G401 (cell line): ENCODE data around the gene DNAJC1. TPM values are rescaled to one million over a fixed set of nuclear protein-coding genes. Genes with fewer than 3 reads are reported as not detected.
"Not testable (repeated sequence)": the region's sequence is repeated elsewhere in the genome, so short reads cannot be mapped to it uniquely, and the experiment has no call there.

Source experiments
- DNase-seq: peaks from one replicate; pipeline ENCODE4 v3.0.0-alpha.2; 2015; ENCODE audit warnings: low spot score
- in situ Hi-C: cut with HindIII; loops from 2 replicates; pipeline ENCODE4 v1.10.0; 2016; ENCODE audit warnings: low sequenced_read_pairs, mixed read lengths
- total RNA-seq: library from RNA; depleted of rRNA; stranded (reverse); fragments of >200 nt; shearing (Covaris generic); gene quantifications from 2 replicates; pipeline ENCODE4 v1.2.3, GENCODE V29; 2014; rRNA removed

The DNAJC1 gene
- total RNA-seq, 1 experiment from 2014 or later = 143 TPM

DNA sequence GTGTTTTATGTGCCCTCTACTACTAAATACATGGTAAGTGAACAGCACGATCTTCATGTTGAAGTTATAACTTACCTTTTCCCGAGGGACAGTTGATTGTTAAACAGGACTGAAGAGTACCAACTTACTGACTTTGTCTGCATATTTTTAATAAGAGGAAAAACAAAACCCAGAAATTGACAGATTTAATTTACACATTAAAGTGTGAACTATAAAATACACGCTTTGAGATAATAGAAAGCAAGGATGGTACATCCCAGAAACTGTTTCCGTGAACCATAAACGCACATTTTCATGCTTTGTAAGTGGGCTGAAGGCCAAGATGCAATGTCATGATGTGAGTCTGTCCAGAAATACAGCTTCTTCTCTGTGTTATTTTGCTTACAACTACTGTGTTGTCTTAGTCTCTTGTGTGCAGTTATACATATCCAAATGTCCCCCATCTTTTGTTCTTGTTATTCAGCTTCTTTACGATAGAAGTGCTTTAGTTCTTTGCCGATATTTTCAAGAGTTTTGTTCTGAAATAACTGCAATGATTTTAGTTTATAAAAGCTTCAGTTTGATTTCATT is 279.4 kb downstream of the DNAJC1 start:
- DNase-seq = no peak
- in situ Hi-C loops = no loop called here

DNA sequence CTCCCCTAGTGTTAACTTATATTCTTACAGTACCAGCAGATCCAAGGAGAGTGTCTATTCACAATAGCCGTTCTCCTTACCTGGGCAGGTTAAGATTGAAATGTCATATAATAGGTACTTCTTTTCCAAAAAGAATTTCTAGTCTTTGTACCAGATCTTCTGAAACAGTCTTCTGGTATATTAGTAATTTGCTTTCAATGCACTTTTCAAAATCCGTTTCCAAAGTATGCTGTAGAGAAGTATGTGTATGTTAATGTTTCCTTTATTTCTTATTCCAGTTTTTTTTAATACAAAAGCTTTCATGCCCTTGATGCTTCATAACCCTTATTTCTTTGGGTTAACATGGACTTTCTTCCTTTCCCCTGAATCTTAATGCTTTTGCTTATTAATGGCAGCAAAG is 281.3 kb downstream of the DNAJC1 start:
- DNase-seq = no peak

DNA sequence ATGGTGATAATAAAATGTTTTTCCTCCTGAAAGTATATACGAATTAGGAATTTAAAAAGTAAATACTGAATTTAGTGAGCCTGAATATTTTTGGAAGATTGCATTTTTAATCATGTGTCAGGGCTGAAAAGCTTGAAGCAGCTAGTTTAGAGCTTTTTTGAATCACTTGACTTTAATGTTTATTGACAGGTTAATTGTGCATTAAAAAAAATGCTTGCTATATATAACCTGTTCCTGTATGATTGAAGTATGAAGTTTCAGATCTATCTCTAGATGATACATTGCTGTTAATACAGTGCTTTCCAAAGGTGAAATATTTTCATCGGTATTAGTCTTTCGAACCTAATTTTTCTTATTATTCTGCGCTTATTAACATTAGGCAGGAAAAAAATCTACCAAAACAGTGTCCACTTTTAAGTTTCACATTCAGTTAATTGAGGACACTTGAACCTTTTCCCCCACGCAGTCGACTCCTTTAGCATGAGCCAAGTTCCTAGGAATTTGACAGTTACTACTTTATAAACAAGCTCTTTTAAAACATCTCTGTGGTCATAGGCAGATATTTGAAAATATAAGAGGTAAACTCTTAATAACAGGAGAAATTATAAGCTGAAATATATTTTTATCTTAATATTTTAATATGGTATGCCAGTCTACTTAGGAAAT is 282.4 kb downstream of the DNAJC1 start:
- no peak for DNase-seq
- in situ Hi-C loops = no loop called here

More for the DNA sequence above, 281.3 kb downstream of the DNAJC1 start:
- in situ Hi-C loops = no loop called here

DNA sequence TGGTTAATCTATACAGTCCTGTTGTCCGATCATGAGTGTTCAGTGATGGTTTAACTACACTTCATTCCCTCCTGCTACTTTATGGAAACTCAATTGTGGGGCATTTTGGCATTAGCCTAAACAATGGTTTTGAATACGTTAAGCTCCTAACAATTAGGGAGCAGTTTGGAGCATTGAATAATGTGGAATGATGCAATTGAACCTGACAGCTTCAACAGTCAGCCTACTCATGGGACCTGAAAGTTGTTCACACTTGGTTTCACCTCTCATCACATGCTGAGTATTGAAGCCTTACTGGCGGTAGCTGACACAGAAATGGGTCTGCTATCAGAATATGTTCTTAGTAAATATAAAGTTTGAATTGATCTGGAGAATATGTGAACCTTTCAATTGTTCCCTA is 283.4 kb downstream of the DNAJC1 start:
- in situ Hi-C loops = no loop called here

DNA sequence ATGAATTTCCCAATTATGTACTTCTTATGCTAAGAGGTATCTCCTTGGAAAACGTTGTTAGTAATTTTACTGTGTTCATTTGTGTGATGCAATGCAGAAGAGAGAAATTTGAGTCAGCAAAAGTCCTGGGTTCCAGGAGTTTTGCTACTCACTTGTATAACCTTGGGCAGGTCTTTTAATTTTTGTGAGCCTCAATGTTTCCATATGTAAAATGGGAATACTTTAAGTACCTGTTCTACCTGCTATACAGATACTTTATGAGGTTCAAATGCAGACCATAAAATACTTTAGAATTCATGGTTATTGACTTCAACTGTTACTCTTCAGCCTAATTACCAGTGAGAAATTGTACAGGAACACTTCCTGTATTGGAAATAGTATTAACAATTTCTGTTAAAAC is 284.0 kb downstream of the DNAJC1 start:
- in situ Hi-C loops = no loop called here

More for the DNA sequence above, 283.4 kb downstream of the DNAJC1 start:
- DNase-seq = peak; percentile 27

DNA sequence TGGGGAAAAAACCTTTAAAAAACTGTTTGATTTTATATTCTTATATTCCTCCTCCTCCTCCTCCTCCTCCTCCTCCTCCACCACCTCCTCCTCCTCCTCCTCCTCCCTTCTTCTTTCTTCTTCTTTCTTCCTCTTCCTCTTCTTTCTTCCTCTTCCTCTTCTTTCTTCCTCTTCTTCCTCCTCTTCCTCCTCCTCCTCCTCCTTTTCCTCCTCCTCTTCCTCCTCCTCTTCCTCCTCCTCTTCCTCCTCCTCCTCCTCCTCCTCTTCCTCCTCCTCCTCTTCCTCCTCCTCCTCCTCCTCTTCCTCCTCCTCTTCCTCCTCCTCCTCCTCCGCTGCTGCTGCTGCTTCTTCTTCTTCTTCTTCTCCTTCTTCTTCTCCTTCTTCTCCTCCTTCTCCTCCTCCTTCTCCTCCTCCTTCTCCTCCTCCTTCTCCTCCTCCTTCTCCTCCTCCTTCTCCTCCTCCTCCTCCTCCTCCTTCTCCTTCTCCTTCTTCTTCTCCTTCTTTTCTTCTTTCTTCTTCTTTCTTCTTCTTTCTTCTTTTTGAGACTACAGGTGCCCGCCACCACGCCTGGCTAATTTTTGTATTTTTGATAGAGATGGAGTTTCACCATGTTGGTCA is 286.0 kb downstream of the DNAJC1 start:
- DNase-seq, in situ Hi-C loops: not testable (repeated sequence)

More for the DNA sequence above, 284.0 kb downstream of the DNAJC1 start:
- DNase-seq = no peak

DNA sequence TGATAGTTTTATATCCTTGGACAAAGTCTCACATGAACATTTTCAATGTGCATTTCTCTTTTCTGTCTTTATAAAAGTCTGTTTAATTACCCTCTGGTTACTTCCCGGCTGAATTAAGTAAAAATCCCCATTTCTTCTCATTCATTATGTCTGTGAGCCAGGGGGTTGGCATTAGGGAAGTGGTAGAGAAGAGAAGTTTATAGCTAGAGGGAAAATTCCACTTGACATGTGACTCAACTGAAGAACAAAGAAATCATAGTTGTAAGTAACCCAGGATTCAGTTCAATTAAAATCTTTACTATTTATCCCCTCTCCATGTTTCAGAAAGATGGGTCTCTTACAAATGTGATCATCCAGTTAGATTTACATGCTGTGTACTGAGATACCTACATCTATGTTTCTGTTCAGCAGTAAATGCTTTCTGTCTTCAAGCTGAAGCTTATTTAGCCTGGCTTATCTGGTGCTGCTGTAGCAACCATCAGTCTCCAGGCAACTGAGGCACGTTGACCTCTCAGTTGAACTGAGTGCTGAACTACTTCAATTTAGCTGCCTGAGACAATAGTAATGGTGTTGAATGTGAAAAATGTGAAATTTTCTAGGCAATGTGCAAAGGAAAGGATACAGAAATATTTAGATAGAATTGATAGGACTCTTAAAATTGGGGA is 287.9 kb downstream of the DNAJC1 start:
- in situ Hi-C loops = no loop called here
- no peak for DNase-seq

DNA sequence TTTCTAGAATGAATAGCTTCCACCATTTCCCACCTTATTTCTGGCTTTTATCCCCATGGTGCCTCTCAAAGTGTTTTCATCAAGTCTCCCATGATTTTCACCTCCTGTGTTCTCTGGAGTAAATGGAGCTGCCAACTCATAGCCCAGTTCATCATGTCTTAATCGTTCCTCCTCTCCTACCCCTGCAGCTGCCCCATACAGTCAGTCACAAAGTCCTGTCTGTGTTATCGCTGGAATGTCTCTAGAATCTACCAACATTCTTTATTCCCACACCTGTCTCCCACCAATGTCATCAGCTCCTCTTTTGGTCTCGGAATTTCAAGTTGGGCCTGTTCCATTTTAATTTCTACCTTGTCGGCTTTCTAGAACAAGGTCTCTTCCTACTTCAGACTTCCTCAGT is 290.6 kb downstream of the DNAJC1 start:
- in situ Hi-C loops = no loop called here
- no peak for DNase-seq

DNA sequence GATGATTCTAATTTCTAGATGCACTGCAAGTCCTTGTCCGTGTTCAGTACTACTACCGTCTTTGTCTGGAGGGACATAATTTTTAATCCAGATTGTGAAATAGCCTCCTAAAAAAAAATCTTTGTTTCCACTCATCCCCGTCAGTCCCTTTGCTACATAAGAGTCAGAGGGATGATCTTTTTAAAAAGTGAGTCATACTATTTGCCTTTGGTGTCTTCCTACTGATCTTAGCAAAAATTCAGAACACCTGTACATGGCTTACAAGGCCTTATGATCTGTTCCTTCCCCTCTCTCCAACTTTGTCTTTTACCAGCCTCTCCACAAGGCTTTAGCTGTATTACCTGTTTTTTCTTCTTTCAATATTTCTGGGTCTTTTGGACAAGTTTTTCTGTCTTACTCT is 296.0 kb downstream of the DNAJC1 start:
- in situ Hi-C loops = no loop called here
- DNase-seq = no peak

Other genes with a start within 250 kb of the DNAJC1 start
- 1.3 TPM in 1 of 2 replicates, not detected in the other for gene EBLN1, start 214.3 kb upstream of the DNAJC1 start, total RNA-seq